Measurements from ENCODE around the gene LRRC49.

The LRRC49 gene

DNA sequence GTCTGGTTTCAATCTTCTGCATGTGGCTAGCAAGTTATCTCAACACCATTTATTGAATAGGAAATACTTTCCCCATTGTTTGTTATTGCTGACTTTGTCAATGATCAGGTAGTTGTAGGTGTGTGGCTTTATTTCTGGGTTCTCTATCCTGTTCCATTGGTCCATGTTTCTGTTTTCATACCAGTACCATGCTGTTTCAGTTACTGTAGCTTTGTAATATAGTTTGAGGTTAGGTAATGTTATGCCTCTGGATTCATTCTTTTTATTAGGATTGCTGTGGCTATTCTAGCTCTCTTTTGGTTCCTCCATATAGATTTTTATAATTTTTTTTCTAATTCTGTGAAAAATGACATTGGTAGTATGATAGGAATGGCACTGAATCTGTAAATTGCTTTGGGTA, 58.3 kb downstream of the LRRC49 start:
- Histone ChIP-seq H2AK5ac (ENCODE audit: low read length, severe bottlenecking) (no peak overlapping the region), H3K9me3 (ENCODE audit: control insufficient read depth, low read length) (peaks cover 11% of the 10 kb centered on the region), H3K79me1 (replicated peaks; ENCODE audit: low read length, poor library complexity, severe bottlenecking) (no peaks in the 10 kb centered on the region), H3K4me1 (ENCODE audit: control insufficient read depth, insufficient read depth, low read depth, low read length) (peaks cover 4% of the 10 kb centered on the region), H2BK12ac (ENCODE audit: low read length in 2 of 2) (no peak overlapping the region), H3K36me3 (ENCODE audit: control insufficient read depth in 1 of 2, insufficient read depth in 2 of 2, low read depth in 1 of 2, low read length in 2 of 2) (no peaks in the 10 kb centered on the region), H3K18ac (ENCODE audit: low read depth in 1 of 2, low read length in 2 of 2) (no peak overlapping the region), H3K4ac (ENCODE audit: low read depth in 1 of 2, low read length in 2 of 2) (no peak overlapping the region), H2BK5ac (ENCODE audit: low read depth, low read length, poor library complexity, severe bottlenecking) (no peak overlapping the region), H3K14ac (ENCODE audit: low read length in 2 of 2) (no peak overlapping the region), H4K91ac (ENCODE audit: low read length) (no peak overlapping the region), H4K8ac (ENCODE audit: low read length) (no peak overlapping the region), H3K4me2 (ENCODE audit: low read length, poor library complexity, severe bottlenecking) (no peak overlapping the region), H2BK120ac (ENCODE audit: low read depth, low read length) (no peak overlapping the region), H3K27me3 (ENCODE audit: control insufficient read depth in 1 of 2, insufficient read depth in 1 of 2, low read length in 2 of 2) (no peaks in the 10 kb centered on the region), H3K27ac (ENCODE audit: low read length, poor library complexity, severe bottlenecking) (no peak overlapping the region), H3K4me3 (ENCODE audit: insufficient read depth in 1 of 2, low read depth in 1 of 2, low read length in 2 of 2) (no peak overlapping the region), H3K9ac (ENCODE audit: low read length) (no peak overlapping the region), H2AFZ (ENCODE audit: low read depth, low read length) (no peak overlapping the region), H3K23ac (ENCODE audit: low read length in 2 of 2) (no peak overlapping the region), H2BK15ac (ENCODE audit: low read depth, poor library complexity, severe bottlenecking) (no peak overlapping the region)
- DNase-seq: no peak

DNA sequence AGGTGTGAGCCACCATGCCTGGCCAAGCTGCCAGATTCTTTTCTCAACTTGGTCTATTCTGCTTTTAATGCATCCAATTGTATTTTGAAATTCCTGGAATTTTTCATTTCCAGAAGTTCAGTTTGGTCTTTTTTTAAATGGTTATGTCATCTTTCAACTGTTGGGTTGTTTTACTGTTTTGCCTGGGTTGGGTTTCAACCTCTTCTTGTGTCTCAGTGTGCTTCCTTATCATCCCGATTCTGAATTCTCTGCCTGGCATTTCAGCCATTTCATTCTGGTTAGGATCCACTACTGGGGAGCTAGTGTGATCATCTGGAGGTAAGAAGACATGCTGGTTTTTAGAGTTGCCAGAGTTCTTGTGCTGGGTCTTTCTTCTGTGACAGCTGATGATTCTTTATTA, 61.5 kb downstream of the LRRC49 start:
- Histone ChIP-seq H2AFZ (ENCODE audit: low read depth, low read length) (no peak overlapping the region), H3K79me1 (replicated peaks; ENCODE audit: low read length, poor library complexity, severe bottlenecking) (no peaks in the 10 kb centered on the region)
- WGBS: 100% methylated on average over 1 of the region's 1 CpG

GRCh38 chr15:70954733-70955132, 62.1 kb downstream of the LRRC49 start:
- Histone ChIP-seq H2BK120ac (ENCODE audit: low read depth, low read length) (no peak overlapping the region), H2BK15ac (ENCODE audit: low read depth, poor library complexity, severe bottlenecking) (no peak overlapping the region), H3K27ac (ENCODE audit: low read length, poor library complexity, severe bottlenecking) (no peak overlapping the region), H3K9ac (ENCODE audit: low read length) (no peak overlapping the region), H2AK5ac (ENCODE audit: low read length, severe bottlenecking) (no peak overlapping the region), H2BK5ac (ENCODE audit: low read depth, low read length, poor library complexity, severe bottlenecking) (no peak overlapping the region), H3K4ac (ENCODE audit: low read depth in 1 of 2, low read length in 2 of 2) (peak overlapping the region in 1 of 2 experiments; percentile 60), H3K14ac (ENCODE audit: low read length in 2 of 2) (no peak overlapping the region), H3K4me1 (ENCODE audit: control insufficient read depth, insufficient read depth, low read depth, low read length) (peaks cover 4% of the 10 kb centered on the region), H3K18ac (ENCODE audit: low read depth in 1 of 2, low read length in 2 of 2) (no peak overlapping the region), H2AFZ (ENCODE audit: low read depth, low read length) (no peak overlapping the region), H3K27me3 (ENCODE audit: control insufficient read depth in 1 of 2, insufficient read depth in 1 of 2, low read length in 2 of 2) (no peaks in the 10 kb centered on the region), H3K4me2 (ENCODE audit: low read length, poor library complexity, severe bottlenecking) (no peak overlapping the region), H4K8ac (ENCODE audit: low read length) (no peak overlapping the region), H3K36me3 (ENCODE audit: control insufficient read depth in 1 of 2, insufficient read depth in 2 of 2, low read depth in 1 of 2, low read length in 2 of 2) (no peaks in the 10 kb centered on the region), H3K4me3 (ENCODE audit: insufficient read depth in 1 of 2, low read depth in 1 of 2, low read length in 2 of 2) (no peak overlapping the region), H4K91ac (ENCODE audit: low read length) (peak overlapping the region; percentile 7), H3K79me1 (replicated peaks; ENCODE audit: low read length, poor library complexity, severe bottlenecking) (no peaks in the 10 kb centered on the region), H3K9me3 (ENCODE audit: control insufficient read depth, low read length) (peaks cover 11% of the 10 kb centered on the region), H2BK12ac (ENCODE audit: low read length in 2 of 2) (no peak overlapping the region), H3K23ac (ENCODE audit: low read length in 2 of 2) (peak overlapping the region in 1 of 2 experiments; percentile 2)
- 86% methylated on average over 5 of the region's 6 CpGs for WGBS
- DNase-seq: no peak

More for the DNA sequence above, 61.5 kb downstream of the LRRC49 start:
- DNase-seq: no peak
- Histone ChIP-seq H3K18ac (ENCODE audit: low read depth in 1 of 2, low read length in 2 of 2) (no peak overlapping the region), H3K9me3 (ENCODE audit: control insufficient read depth, low read length) (peaks cover 11% of the 10 kb centered on the region), H3K27ac (ENCODE audit: low read length, poor library complexity, severe bottlenecking) (no peak overlapping the region), H2BK5ac (ENCODE audit: low read depth, low read length, poor library complexity, severe bottlenecking) (no peak overlapping the region), H3K4me2 (ENCODE audit: low read length, poor library complexity, severe bottlenecking) (no peak overlapping the region), H3K9ac (ENCODE audit: low read length) (no peak overlapping the region), H3K36me3 (ENCODE audit: control insufficient read depth in 1 of 2, insufficient read depth in 2 of 2, low read depth in 1 of 2, low read length in 2 of 2) (no peaks in the 10 kb centered on the region), H4K91ac (ENCODE audit: low read length) (no peak overlapping the region), H2BK15ac (ENCODE audit: low read depth, poor library complexity, severe bottlenecking) (no peak overlapping the region), H3K23ac (ENCODE audit: low read length in 2 of 2) (no peak overlapping the region), H3K14ac (ENCODE audit: low read length in 2 of 2) (no peak overlapping the region), H3K4ac (ENCODE audit: low read depth in 1 of 2, low read length in 2 of 2) (no peak overlapping the region), H2BK12ac (ENCODE audit: low read length in 2 of 2) (no peak overlapping the region), H3K4me1 (ENCODE audit: control insufficient read depth, insufficient read depth, low read depth, low read length) (peaks cover 4% of the 10 kb centered on the region), H2AK5ac (ENCODE audit: low read length, severe bottlenecking) (no peak overlapping the region), H3K4me3 (ENCODE audit: insufficient read depth in 1 of 2, low read depth in 1 of 2, low read length in 2 of 2) (no peak overlapping the region), H2BK120ac (ENCODE audit: low read depth, low read length) (no peak overlapping the region), H3K27me3 (ENCODE audit: control insufficient read depth in 1 of 2, insufficient read depth in 1 of 2, low read length in 2 of 2) (no peaks in the 10 kb centered on the region), H4K8ac (ENCODE audit: low read length) (no peak overlapping the region)

GRCh38 chr15:70955151-70955550, 62.5 kb downstream of the LRRC49 start:
- no peak overlapping the region for H2BK120ac ChIP-seq (ENCODE audit: low read depth, low read length)
- peaks cover 11% of the 10 kb centered on the region for H3K9me3 ChIP-seq (ENCODE audit: control insufficient read depth, low read length)
- no peaks in the 10 kb centered on the region for H3K79me1 ChIP-seq (replicated peaks; ENCODE audit: low read length, poor library complexity, severe bottlenecking)
- no peak overlapping the region for H3K4ac ChIP-seq (ENCODE audit: low read depth in 1 of 2, low read length in 2 of 2)
- H3K23ac ChIP-seq (ENCODE audit: low read length in 2 of 2): no peak overlapping the region
- no peak overlapping the region for H2BK5ac ChIP-seq (ENCODE audit: low read depth, low read length, poor library complexity, severe bottlenecking)
- H3K4me2 ChIP-seq (ENCODE audit: low read length, poor library complexity, severe bottlenecking): no peak overlapping the region
- H3K9ac ChIP-seq (ENCODE audit: low read length): no peak overlapping the region
- H3K4me3 ChIP-seq (ENCODE audit: insufficient read depth in 1 of 2, low read depth in 1 of 2, low read length in 2 of 2): no peak overlapping the region
- no peak overlapping the region for H3K18ac ChIP-seq (ENCODE audit: low read depth in 1 of 2, low read length in 2 of 2)
- no peak overlapping the region for H3K14ac ChIP-seq (ENCODE audit: low read length in 2 of 2)
- no peak overlapping the region for H2BK12ac ChIP-seq (ENCODE audit: low read length in 2 of 2)
- peak; percentile 19 for DNase-seq
- no peak overlapping the region for H4K91ac ChIP-seq (ENCODE audit: low read length)
- no peak overlapping the region for H3K27ac ChIP-seq (ENCODE audit: low read length, poor library complexity, severe bottlenecking)
- no peak overlapping the region for H2AFZ ChIP-seq (ENCODE audit: low read depth, low read length)
- no peaks in the 10 kb centered on the region for H3K36me3 ChIP-seq (ENCODE audit: control insufficient read depth in 1 of 2, insufficient read depth in 2 of 2, low read depth in 1 of 2, low read length in 2 of 2)
- no peak overlapping the region for H2BK15ac ChIP-seq (ENCODE audit: low read depth, poor library complexity, severe bottlenecking)
- H3K4me1 ChIP-seq (ENCODE audit: control insufficient read depth, insufficient read depth, low read depth, low read length): peaks cover 4% of the 10 kb centered on the region
- no peak overlapping the region for H2AK5ac ChIP-seq (ENCODE audit: low read length, severe bottlenecking)
- H3K27me3 ChIP-seq (ENCODE audit: control insufficient read depth in 1 of 2, insufficient read depth in 1 of 2, low read length in 2 of 2): no peaks in the 10 kb centered on the region
- H4K8ac ChIP-seq (ENCODE audit: low read length): no peak overlapping the region
